K562 (cell line): Measurements from ENCODE around the gene TMPRSS11B. TPM values are rescaled to one million over a fixed set of nuclear protein-coding genes. Genes with fewer than 3 reads are reported as not detected.

Experiments
- ATAC-seq: fragments of 200-7000 bp; cut with Tn5 transposase; 3 replicates; pipeline ENCODE4 v1.9.1; 2020; ENCODE audit warnings: moderate library complexity
- BruUV-seq: library from RNA; stranded (reverse); fragments of 400-500 nt; replicated peaks from 2 replicates; lab custom pipeline; 2021; lab: Mats Ljungman, UMichigan
- CTCF ChIA-PET: fragments of 300-600 bp; formaldehyde crosslinking; extraction: SDS; loops from one replicate; lab custom pipeline; 2021; ENCODE audit warnings: low intra/inter-chr PET ratio; lab: Yijun Ruan, JAX
- POLR2A ChIA-PET: fragments of 300-600, 350-650 bp; sonication (Branson Sonifier 250); formaldehyde crosslinking; extraction: SDS; loops from one replicate; lab custom pipeline; 2021; ENCODE audit warnings: antibody characterized with exemption, inconsistent platforms; lab: Yijun Ruan, JAX
- DNase-seq, 4 experiments: peaks; one replicate each; pipeline versions ENCODE4 v3.0.0 to v3.0.0-alpha.2; 2011 to 2018; ENCODE audit warnings: low spot score in 3 of 4, mixed read lengths in 3 of 4; ENCODE audit errors: extremely low read depth in 1 of 4
- FAIRE-seq: peaks from 2 replicates; lab custom pipeline; 2011; peaks lifted over from hg19 to GRCh38; lab: Jason Lieb, UNC
- H2AFZ ChIP-seq: 2 replicates; pipeline ENCODE4 v1.6.0; 2011; ENCODE audit warnings: low read depth, low read length, control low read depth, inconsistent platforms
- H3K27ac ChIP-seq: fragments of 200-600 bp; 3 replicates; pipeline ENCODE4 v1.8.0; 2011; ENCODE audit warnings: low read depth, mild to moderate bottlenecking, control low read depth, inconsistent platforms, low read length, moderate library complexity, mixed read lengths; ENCODE audit errors: extremely low read depth
- H3K27me3 ChIP-seq, 2 experiments: fragments of 300-600 bp in 1 of 2; 2 replicates in 1 of 2; 3 replicates in 1 of 2; pipeline versions ENCODE4 v1.6.0 to v1.8.0; 2011; ENCODE audit warnings: inconsistent platforms in 2 of 2, low read length in 2 of 2, mild to moderate bottlenecking in 1 of 2, mixed read lengths in 1 of 2, moderate library complexity in 1 of 2; ENCODE audit not compliant: control insufficient read depth in 2 of 2, insufficient read depth in 2 of 2
- H3K36me3 ChIP-seq: fragments of 300-600 bp; 3 replicates; pipeline ENCODE4 v1.8.0; 2011; ENCODE audit warnings: mild to moderate bottlenecking, low read length, inconsistent platforms; ENCODE audit not compliant: control insufficient read depth, insufficient read depth
- H3K4me1 ChIP-seq, 2 experiments: fragments of 200-600 bp in 1 of 2; replicated peaks in 1 of 2; 2 replicates in 1 of 2; 3 replicates in 1 of 2; pipeline versions ENCODE4 v1.5.1 to v1.8.0; 2011; ENCODE audit warnings: inconsistent platforms in 2 of 2, low read length in 2 of 2, mild to moderate bottlenecking in 1 of 2, mixed read lengths in 1 of 2, moderate library complexity in 1 of 2; ENCODE audit not compliant: control insufficient read depth in 2 of 2, insufficient read depth in 2 of 2
- H3K4me2 ChIP-seq: 2 replicates; pipeline ENCODE4 v1.6.1; 2011; ENCODE audit warnings: low read length, control low read depth, inconsistent platforms, mixed read lengths; ENCODE audit not compliant: insufficient read depth
- H3K4me3 ChIP-seq: fragments of 200-600 bp; sonication (generic), shearing (Covaris generic); 2 replicates; pipeline ENCODE4 v1.5.1; 2016; ENCODE audit warnings: control low read depth, inconsistent platforms
- H3K79me2 ChIP-seq: fragments of 200-600 bp; 3 replicates; pipeline ENCODE4 v1.8.0; 2011; ENCODE audit warnings: low read length, inconsistent platforms; ENCODE audit not compliant: control insufficient read depth, insufficient read depth
- H3K9ac ChIP-seq, 2 experiments: 2 replicates each; pipeline versions ENCODE4 v1.6.0 to v1.6.1; 2011; ENCODE audit warnings: low read depth in 2 of 2, low read length in 2 of 2, control low read depth in 1 of 2, inconsistent platforms in 1 of 2, mild to moderate bottlenecking in 1 of 2, mixed read lengths in 1 of 2; ENCODE audit not compliant: insufficient read depth in 1 of 2
- H3K9me1 ChIP-seq: one replicate; pipeline ENCODE4 v1.6.0; 2011; ENCODE audit warnings: inconsistent platforms, mild to moderate bottlenecking, low read length, moderate library complexity; ENCODE audit not compliant: control insufficient read depth, insufficient read depth
- H3K9me3 ChIP-seq: replicated peaks from 2 replicates; pipeline ENCODE4 v1.5.1; 2011; ENCODE audit warnings: low read depth, low read length, inconsistent platforms; ENCODE audit not compliant: control insufficient read depth, insufficient read depth
- H4K20me1 ChIP-seq: replicated peaks from 2 replicates; pipeline ENCODE4 v1.6.1; 2011; ENCODE audit warnings: low read length, inconsistent platforms, mixed read lengths; ENCODE audit not compliant: control insufficient read depth, insufficient read depth
- CBFA2T3 ChIP-seq: fragments of 450-650 bp; IDR thresholded peaks from 2 replicates; pipeline ENCODE4 v1.6.1; 2017
- DMBX1 ChIP-seq: fragments of 250-450 bp; sonication (Bioruptor Pico); IDR thresholded peaks from 2 replicates; pipeline ENCODE4 v1.8.0; 2022; ENCODE audit warnings: inconsistent platforms, mild to moderate bottlenecking, moderate library complexity, borderline replicate concordance
- FOXA3 ChIP-seq, 2 experiments: fragments of 450-650 bp in 1 of 2; sonication (generic) in 1 of 2; formaldehyde crosslinking; IDR thresholded peaks in 1 of 2; conservative IDR thresholded peaks in 1 of 2; 2 replicates each; pipeline versions ENCODE4 v1.4.0 to v1.8.0; 2020 to 2022; ENCODE audit warnings: mild to moderate bottlenecking in 2 of 2, missing genetic modification reagents in 1 of 2
- HDAC1 ChIP-seq, 2 experiments: fragments of 450-650 bp; IDR thresholded peaks; 2 replicates each; pipeline ENCODE4 v1.6.1; 2016 to 2017; ENCODE audit warnings: inconsistent platforms in 1 of 2, mild to moderate bottlenecking in 1 of 2, moderate library complexity in 1 of 2
- TAL1 ChIP-seq: fragments of 450-650 bp; IDR thresholded peaks from 2 replicates; pipeline ENCODE4 v1.6.1; 2016; ENCODE audit warnings: mild to moderate bottlenecking
- TCF3 ChIP-seq: sonication (generic); formaldehyde crosslinking; IDR thresholded peaks from 2 replicates; pipeline ENCODE4 v1.4.0; 2020; ENCODE audit warnings: mild to moderate bottlenecking, missing genetic modification reagents
- ZNF165 ChIP-seq: fragments of 250-450 bp; sonication (Bioruptor Pico); IDR thresholded peaks from 2 replicates; pipeline ENCODE4 v1.4.0; 2020; ENCODE audit warnings: borderline replicate concordance
- ZNF384 ChIP-seq: IDR thresholded peaks from 2 replicates; pipeline ENCODE4 v1.6.1; 2012; ENCODE audit warnings: low read depth, low read length, improper control_type of control experiment
- ZNF717 ChIP-seq: fragments of 250-450 bp; sonication (Bioruptor Pico); IDR thresholded peaks from 2 replicates; pipeline ENCODE4 v1.5.0; 2021
- WGBS: fragments of 100-300 bp; shearing (Covaris generic); methylation state at CpG from one replicate; pipeline ENCODE4 v1.1.6; 2016; ENCODE audit warnings: low coverage, mixed read lengths; ENCODE audit not compliant: insufficient coverage; ENCODE audit errors: missing lambda C conversion rate; 5-methylcytosine and 5-hydroxymethylcytosine counted together
- in situ Hi-C: fragments of 300-500 bp; cut with MboI; formaldehyde crosslinking; loops from 4 replicates; pipeline ENCODE4 v1.15.0; 2018; ENCODE audit warnings: inconsistent platforms, mixed read lengths
- intact Hi-C: fragments of 100-400 bp; cut with micrococcal nuclease; formaldehyde crosslinking; loops from 2 replicates; pipeline ENCODE4 v1.14.2; 2022
- polyA plus RNA-seq, 8 experiments: library from polyadenylated mRNA; depleted of rRNA in 4 of 8; stranded (reverse) in 5 of 8; unstranded in 3 of 8; fragments of >200 nt; fragmentation: Nextera tagmentation in 2 of 8; fragmentation: Illumina TruSeq in 1 of 8; extraction: Ambion mirVana in 2 of 8; extraction: Trizol in 1 of 8; gene quantifications; 2 replicates each; pipeline versions ENCODE4 v1.2.1 to v1.2.3, GENCODE V29; 2011 to 2014; ENCODE audit warnings: inconsistent platforms in 1 of 8, missing spikeins in 1 of 8
- total RNA-seq, 7 experiments: library from RNA; depleted of rRNA in 6 of 7; stranded (reverse); fragments of >200 nt in 6 of 7; fragmentation: Illumina TruSeq in 2 of 7; extraction: Trizol in 2 of 7; gene quantifications; 2 replicates each; pipeline versions ENCODE4 v1.2.1 to v1.2.3, GENCODE V29; 2011 to 2021; ENCODE audit warnings: low replicate concordance in 1 of 7
- TF ChIP-seq, protein P1 (sequence below), 2 experiments: IDR thresholded peaks; 2 replicates each; pipeline ENCODE4 v1.6.1; 2012; ENCODE audit warnings: improper control_type of control experiment in 2 of 2, low read depth in 2 of 2, low read length in 2 of 2, borderline replicate concordance in 1 of 2

Gene TMPRSS11B
- total and polyA plus RNA-seq, 9 of the 15 experiments (the other 6 are each of a cell fraction or from before 2014, with no cell fraction given) = 0.03 to 0.07 TPM; not detected in 7

DNA sequence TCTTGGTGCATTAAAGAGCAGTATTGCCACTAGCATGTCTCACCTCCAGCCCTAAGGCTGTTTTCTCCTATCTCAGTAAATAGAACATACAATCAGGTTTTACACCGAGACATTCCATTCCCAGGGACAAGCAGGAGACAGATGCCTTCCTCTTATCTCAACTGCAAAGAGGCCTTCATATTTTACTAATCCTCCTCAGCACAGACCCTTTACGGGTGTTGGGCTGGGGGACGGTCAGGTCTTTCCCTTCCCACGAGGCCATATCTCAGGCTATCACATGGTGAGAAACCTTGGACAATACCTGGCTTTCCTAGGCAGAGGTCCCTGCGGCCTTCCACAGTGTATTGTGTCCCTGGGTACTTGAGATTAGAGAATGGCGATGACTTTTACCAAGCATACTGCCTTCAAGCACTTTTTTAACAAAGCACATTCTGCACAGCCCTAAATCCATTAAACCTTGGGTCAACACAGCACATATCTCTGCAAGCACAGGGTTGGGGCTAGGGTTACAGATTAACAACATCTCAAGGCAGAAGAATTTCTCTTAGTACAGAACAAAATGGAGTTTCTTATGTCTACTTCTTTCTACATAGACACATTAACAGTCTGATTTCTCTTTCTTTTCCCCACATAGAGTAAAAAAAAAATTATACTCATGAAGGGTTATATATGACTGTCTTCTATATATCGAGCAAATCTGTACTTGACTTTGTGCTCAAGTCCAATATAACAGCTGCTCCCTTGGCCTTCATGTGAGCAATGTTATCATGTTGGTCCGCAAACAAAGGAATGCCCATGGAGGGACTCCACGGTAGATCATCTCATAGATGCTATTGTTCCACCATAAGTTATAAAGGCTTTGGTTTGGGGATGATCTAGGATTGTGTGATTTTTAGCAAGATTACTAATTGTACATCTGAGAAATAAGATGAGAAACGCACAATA, 36.6 kb upstream of the TMPRSS11B start (continued):
- TF ChIP-seq FOXA3 (CRISPR knock-in tag; conservative IDR thresholded peaks at IDR 0.05 in 1 of 2, IDR thresholded peaks at IDR 0.05 in 1 of 2) = peak; percentile 74 to 99
- TF ChIP-seq TAL1 = peak; percentile 88
- TF ChIP-seq CBFA2T3 = peak; percentile 92
- peak; percentile 40; the same call in 1 of the 2 replicates for TF ChIP-seq DMBX1 (CRISPR knock-in tag)
- peak; percentile 93 for TF ChIP-seq TCF3 (CRISPR knock-in tag)
- TF ChIP-seq, all 486 proteins: peak for 39; not testable (repeated sequence) for 447

DNA sequence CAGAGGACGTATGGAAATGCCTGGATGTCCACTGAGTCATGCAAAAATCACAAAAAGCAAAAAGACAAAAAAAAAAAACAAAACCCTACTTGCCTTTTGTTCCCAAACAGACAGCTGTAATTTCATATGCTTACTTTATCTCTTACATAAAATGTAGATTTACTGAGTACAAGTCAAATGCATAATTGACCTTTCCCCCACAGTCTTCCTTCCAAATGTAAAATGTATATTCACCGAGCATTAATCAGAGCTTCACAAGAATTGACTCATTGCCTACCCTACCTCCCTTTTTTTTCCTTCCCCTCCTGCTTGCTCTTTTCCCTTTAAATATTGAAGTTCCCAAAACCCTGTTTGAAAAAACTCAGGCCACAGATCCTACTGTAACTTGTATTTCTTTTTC, 32.5 kb upstream of the TMPRSS11B start:
- Histone ChIP-seq H3K4me2 (no peak overlapping the region), H3K27ac (no peak overlapping the region), H3K9ac (no peak overlapping the region), H3K36me3 (no peaks in the 10 kb centered on the region), H3K4me3 (no peak overlapping the region), H2AFZ (no peak overlapping the region), H4K20me1 (no peaks in the 10 kb centered on the region), H3K27me3 (no peaks in the 10 kb centered on the region), H3K4me1 (peaks cover under 1 to 6% of the 10 kb centered on the region in 2 experiments; a peak in 4 of 5 replicates), H3K79me2 (no peaks in the 10 kb centered on the region), H3K9me3 (no peaks in the 10 kb centered on the region), H3K9me1 (no peaks in the 10 kb centered on the region)
- no peak for TF ChIP-seq ZNF165 (CRISPR knock-in tag)
- TF ChIP-seq, protein P1, sequence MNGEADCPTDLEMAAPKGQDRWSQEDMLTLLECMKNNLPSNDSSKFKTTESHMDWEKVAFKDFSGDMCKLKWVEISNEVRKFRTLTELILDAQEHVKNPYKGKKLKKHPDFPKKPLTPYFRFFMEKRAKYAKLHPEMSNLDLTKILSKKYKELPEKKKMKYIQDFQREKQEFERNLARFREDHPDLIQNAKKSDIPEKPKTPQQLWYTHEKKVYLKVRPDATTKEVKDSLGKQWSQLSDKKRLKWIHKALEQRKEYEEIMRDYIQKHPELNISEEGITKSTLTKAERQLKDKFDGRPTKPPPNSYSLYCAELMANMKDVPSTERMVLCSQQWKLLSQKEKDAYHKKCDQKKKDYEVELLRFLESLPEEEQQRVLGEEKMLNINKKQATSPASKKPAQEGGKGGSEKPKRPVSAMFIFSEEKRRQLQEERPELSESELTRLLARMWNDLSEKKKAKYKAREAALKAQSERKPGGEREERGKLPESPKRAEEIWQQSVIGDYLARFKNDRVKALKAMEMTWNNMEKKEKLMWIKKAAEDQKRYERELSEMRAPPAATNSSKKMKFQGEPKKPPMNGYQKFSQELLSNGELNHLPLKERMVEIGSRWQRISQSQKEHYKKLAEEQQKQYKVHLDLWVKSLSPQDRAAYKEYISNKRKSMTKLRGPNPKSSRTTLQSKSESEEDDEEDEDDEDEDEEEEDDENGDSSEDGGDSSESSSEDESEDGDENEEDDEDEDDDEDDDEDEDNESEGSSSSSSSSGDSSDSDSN (IDR thresholded peaks at IDR 0.05; ENCODE audit: borderline replicate concordance in 1 of 2, low read depth in 2 of 2, low read length in 2 of 2) = no peak
- TF ChIP-seq HDAC1 (IDR thresholded peaks at IDR 0.05) = no peak
- no peak for TF ChIP-seq ZNF717
- no peak for TF ChIP-seq ZNF384
- ATAC-seq (no peak), FAIRE-seq (no peak), DNase-seq (no peak)
- WGBS = 19% methylated on average over 2 of the region's 2 CpGs
- in situ Hi-C loops (no loop called here), intact Hi-C loops (no loop called here)
- BruUV-seq = no TSS peak
- POLR2A ChIA-PET = no interaction called here
- CTCF ChIA-PET = no interaction called here
